8988T (cell line): ENCODE measurements around the gene BST1.

Experiments used
- DNase-seq: peaks from one replicate; pipeline ENCODE4 v3.0.0; 2011

Gene BST1

GRCh38 chr4:15677507-15677988, 25.3 kb upstream of the BST1 start:
- no peak for DNase-seq

- no peak for DNase-seq
These were observed 21.8 kb upstream of the BST1 start for GRCh38 chr4:15681067-15681371.

- peak; percentile 65 for DNase-seq
These were observed 21.3 kb upstream of the BST1 start, which contains the start of gene FAM200B for GRCh38 chr4:15681372-15682241. TSS of gene FAM200B (plus strand) at chr4:15681827. CDS start at chr4:15686978, 5,151 bp downstream.

DNA sequence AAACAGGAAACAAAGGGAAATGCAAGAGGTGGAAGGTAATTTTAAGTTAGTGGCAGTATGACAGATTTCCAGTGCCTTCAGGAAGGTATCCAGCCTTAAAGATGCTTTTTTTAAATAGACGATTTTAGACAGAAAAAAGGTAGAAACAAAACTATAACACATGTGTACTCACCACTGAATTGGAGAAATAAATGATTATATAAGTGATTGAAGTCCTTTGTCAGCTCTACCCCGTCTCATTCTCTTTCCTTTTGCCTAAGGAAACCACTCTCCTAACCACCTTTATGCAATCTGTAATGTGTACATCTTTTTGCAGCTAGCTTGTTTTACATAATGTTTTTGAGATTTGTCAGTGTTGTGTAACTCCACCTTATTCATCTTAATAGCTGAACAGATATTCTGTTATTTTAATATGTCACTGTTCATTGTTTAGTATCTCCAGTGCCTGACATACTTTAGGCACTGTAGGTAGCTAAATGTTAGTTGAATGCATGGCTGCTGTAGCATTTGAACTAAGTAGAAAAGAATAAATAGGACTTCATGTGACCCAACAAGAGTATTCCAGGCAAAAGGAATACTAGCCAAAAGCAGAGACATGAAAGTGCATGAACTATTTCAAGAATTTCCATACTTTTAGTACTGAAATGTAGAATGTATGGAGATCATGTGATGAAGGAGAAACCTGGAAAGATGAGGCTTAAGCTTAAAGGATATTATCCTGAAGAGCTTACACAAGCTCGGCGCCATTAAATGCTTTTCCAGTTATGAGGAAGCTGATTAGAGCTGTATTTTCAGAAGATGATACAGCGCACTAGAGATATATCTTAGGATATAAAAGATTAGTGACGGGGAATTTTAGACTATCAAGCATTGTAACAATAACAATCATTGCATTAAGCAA, 20.4 kb upstream of the BST1 start:
- no peak for DNase-seq

DNA sequence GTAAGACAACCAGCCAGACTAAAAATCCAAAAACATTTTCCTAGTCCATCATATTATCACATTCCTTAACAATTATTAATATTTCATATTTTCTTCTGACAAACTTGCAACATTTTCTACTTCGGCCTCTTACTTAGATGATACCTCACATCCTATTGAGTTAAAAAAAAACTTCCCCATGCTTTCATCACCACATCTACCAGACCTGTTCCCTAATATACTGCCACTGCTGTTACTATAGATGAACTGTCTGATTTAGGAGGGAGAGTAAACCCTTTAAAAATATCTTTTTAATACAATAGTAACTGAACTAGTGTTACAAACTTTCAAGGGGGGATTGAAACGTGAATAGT, 19.7 kb upstream of the BST1 start:
- DNase-seq: no peak

GRCh38 chr4:15684498-15684897, 18.4 kb upstream of the BST1 start:
- DNase-seq: no peak

GRCh38 chr4:15688051-15688450, 14.8 kb upstream of the BST1 start:
- DNase-seq: no peak

GRCh38 chr4:15689540-15689939, 13.3 kb upstream of the BST1 start:
- DNase-seq: no peak

DNA sequence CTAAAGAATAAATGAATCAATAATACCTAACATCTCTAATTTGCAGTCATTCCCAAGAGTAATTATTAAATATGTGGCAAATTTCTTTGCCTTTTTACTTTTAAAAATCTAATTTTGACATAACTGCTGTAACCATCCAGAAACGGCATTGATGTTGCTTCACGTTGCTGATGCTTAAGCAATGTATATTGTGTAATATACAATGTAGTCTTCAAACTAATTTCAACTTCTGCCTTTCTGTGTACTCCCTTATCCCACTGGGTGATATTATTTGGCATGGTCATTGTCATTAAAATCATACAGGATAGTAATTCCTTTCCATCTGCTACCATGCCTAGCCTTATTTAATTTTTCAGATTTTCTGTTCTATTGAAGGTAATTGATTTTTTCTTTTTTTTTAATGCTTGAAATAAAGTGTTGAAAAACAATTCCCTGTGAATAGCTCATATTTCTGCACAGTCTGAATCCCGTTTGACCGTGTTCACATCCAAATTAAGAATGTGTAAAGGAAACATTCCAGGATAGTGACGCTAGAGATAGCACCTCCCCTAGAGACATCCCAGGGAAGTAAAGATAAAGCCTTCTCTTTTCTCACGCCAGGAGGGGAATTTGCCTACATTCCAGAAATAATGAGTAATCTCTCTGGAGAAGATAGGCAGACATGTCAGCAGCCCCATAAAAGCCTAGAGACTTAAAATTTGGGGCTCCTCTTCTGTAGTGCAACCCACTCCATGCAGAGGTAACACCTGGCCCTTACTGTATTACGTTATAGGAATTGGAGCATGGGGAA, 12.7 kb upstream of the BST1 start:
- DNase-seq: no peak

GRCh38 chr4:15691346-15692135, 11.3 kb upstream of the BST1 start:
- DNase-seq: no peak

- DNase-seq: no peak
These were observed 10.3 kb upstream of the BST1 start for GRCh38 chr4:15692602-15693001.

GRCh38 chr4:15694431-15694830, 8.4 kb upstream of the BST1 start:
- DNase-seq: no peak

DNA sequence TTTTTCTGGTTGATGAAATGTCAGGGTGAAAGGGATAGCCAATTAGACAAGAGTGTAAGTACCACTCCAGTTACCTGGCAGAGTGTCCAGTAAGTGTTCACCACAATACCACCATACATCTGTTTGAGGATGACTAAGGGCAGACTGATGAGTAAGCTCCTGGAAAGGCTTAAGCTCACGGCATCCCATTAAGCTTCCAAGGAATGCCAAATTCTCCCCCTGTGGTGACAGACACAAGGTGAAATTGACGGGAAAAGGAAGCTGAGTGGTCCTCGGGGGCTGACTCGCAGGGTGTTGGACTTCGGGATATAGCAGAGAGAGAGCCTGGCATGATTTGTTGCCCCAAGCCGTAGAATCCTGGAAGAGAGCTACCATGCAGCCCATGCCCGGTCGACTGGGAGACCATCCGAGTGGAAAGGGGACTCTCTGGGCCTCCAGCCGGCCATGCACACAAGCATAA, 7.6 kb upstream of the BST1 start:
- no peak for DNase-seq

DNA sequence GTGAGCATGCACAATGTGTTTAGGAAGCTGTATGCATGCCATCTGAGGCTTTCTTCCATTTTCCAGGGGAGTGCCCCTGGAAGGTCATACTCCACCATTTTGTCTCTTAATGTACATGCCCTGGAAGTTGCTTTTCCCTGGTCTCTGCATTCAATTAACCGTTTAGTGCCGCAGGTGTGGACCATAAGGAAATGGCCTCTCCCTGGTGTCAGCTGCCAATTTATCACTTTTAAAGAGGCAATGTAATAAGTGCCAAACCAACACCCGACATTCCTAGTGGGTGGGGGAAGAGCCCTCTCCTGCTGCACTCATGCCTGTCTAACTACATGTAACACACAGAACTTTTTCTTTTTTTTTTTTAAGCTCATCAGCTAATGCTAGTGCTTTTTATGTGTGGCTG, 7.1 kb upstream of the BST1 start:
- no peak for DNase-seq

DNA sequence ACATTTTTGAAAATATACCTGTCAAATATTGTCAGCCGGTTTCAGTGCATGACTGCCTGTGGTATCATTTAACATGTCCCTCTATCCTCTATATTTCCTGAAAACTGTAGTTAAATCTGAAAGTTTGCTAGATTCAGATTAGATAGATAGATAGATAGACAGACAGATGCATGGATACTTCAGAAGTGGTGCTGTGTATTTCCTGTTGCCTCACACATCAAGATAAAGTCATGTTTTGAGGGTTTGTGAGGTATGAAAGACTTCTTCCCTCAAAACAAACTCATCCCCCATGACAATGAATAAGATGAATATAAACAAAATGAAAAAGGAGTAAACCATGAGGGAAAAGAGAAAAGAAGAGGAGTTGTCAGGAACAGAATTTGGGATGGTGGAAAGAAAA, 6.0 kb upstream of the BST1 start:
- DNase-seq: no peak

DNA sequence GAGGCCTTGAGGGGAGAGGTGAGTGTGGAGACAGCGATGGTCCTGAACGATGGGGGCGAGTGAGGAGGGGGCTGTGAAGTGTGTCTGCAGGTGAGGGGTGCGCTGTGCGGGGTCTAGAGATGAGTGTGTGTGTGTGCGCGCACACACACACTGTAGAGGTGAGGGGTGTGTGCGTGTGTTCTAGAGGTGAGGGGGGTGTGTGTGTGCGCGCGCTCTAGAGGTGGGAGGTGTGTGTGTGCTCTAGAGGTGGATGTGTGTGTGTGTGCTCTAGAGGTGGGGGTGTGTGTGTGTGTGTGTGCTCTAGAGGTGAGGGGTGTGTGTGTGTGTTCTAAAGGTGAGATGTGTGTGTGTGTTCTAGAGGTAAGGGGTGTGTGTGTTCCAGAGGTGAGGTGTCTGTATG, 574 bp downstream of the BST1 start:
- DNase-seq: no peak

- DNase-seq: no peak
These were observed 1.3 kb downstream of the BST1 start for GRCh38 chr4:15704129-15704528.

GRCh38 chr4:15706646-15707362, 3.9 kb downstream of the BST1 start:
- no peak for DNase-seq

DNA sequence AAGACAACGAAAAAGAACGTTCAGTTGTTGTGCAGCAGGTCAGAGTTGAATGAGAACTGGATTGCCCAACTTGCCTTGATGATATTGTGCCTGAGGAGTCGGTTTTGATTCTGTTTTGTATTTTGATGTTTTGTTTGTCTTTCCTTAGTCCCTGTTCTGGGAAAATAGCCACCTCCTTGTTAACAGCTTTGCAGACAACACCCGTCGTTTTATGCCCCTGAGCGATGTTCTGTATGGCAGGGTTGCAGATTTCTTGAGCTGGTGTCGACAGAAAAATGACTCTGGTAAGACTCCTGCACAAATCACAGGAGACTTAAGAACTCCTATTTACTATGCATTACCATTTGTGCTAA, 4.5 kb downstream of the BST1 start:
- no peak for DNase-seq

DNA sequence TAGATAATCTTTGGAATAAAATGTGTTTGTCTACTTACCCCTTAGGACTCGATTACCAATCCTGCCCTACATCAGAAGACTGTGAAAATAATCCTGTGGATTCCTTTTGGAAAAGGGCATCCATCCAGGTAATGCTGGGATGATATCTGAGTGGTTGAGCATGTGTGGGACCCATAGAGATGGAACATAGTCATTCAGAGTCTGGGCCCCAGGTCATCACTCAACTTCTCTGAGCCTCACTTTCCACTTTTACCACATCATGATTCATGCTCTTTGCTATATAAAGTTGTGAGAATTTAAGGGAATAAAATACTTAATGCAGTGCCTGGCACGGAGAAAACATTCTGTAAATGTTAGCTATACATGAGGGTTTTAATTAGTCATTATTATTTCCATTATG, 8.9 kb downstream of the BST1 start:
- no peak for DNase-seq

GRCh38 chr4:15712214-15712613, 9.3 kb downstream of the BST1 start:
- DNase-seq: no peak

DNA sequence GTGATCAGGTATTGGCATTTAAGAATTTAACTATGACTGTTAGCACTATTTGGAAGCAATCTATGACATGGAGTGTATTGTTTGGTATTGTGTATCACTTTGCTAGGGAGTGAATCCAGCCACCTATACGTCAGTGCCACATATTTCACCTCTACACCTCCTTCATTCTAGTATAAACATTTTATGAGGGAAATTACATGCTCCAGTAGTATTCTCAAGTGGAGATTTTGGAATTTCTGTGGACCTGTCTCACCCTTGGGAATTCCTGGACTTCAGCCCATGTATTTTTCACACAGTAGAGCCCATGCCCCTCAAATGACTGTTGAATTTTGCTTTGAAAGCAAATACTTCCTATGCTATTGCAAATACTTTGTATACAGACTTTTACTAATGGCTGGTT, 11.3 kb downstream of the BST1 start:
- no peak for DNase-seq
